Activated T-helper 17 cell treated with anti-CD3 and anti-CD28 coated beads, Interleukin-2, amount 50 U/mL, for 72 hours (primary cell): ENCODE results near the gene RHBDF1. TPM values are rescaled to one million over a fixed set of nuclear protein-coding genes. Genes with fewer than 3 reads are reported as not detected.

Source experiments
- ATAC-seq: fragments of 150-1000 bp; cut with Tn5 transposase; replicated peaks from 2 replicates; pipeline ENCODE4 v1.10.0; 2021; ENCODE audit warnings: mild to moderate bottlenecking, moderate library complexity
- H3K27ac Mint-ChIP-seq: one replicate; pipeline ENCODE4 v1.8.0; 2022; ENCODE audit warnings: mixed read lengths
- H3K27me3 Mint-ChIP-seq: one replicate; pipeline ENCODE4 v1.8.0; 2022; ENCODE audit warnings: mixed read lengths
- H3K36me3 Mint-ChIP-seq: one replicate; pipeline ENCODE4 v1.8.0; 2022; ENCODE audit warnings: low read depth, mild to moderate bottlenecking, mixed read lengths
- H3K4me1 Mint-ChIP-seq: one replicate; pipeline ENCODE4 v1.8.0; 2022; ENCODE audit warnings: mixed read lengths
- H3K4me3 Mint-ChIP-seq: one replicate; pipeline ENCODE4 v1.8.0; 2022; ENCODE audit warnings: mild to moderate bottlenecking, mixed read lengths
- H3K9me3 Mint-ChIP-seq: one replicate; pipeline ENCODE4 v1.8.0; 2022; ENCODE audit warnings: mixed read lengths
- total RNA-seq, 2 donors: library from RNA; stranded (reverse); gene quantifications; one replicate each; pipeline ENCODE4 v1.2.3, GENCODE V29; 2022

Gene RHBDF1
- total RNA-seq, 2 donors from 2014 or later = 0.24 TPM; not detected in 1

- peaks cover 13% of the 10 kb centered on the region for H3K4me1 Mint-ChIP-seq
- H3K27ac Mint-ChIP-seq = peak overlapping the region; percentile 49
- H3K36me3 Mint-ChIP-seq = peaks cover 57% of the 10 kb centered on the region
- peak; percentile 95 for ATAC-seq
- peak overlapping the region; percentile 44 for H3K4me3 Mint-ChIP-seq
- no peaks in the 10 kb centered on the region for H3K9me3 Mint-ChIP-seq
- no peaks in the 10 kb centered on the region for H3K27me3 Mint-ChIP-seq
Measured at GRCh38 chr16:84718-85406, 12.4 kb upstream of the RHBDF1 start.

- Mint-ChIP-seq H3K27ac (peak overlapping the region; percentile 49), H3K36me3 (peaks cover 61% of the 10 kb centered on the region), H3K27me3 (no peaks in the 10 kb centered on the region), H3K9me3 (no peaks in the 10 kb centered on the region), H3K4me1 (peaks cover 13% of the 10 kb centered on the region), H3K4me3 (peak overlapping the region; percentile 44)
- ATAC-seq = no peak
Measured at GRCh38 chr16:83781-84615, 11.6 kb upstream of the RHBDF1 start.

GRCh38 chr16:83060-83603 is 10.7 kb upstream of the RHBDF1 start:
- no peak for ATAC-seq
- H3K9me3 Mint-ChIP-seq = no peaks in the 10 kb centered on the region
- peaks cover 53% of the 10 kb centered on the region for H3K36me3 Mint-ChIP-seq
- no peaks in the 10 kb centered on the region for H3K27me3 Mint-ChIP-seq
- H3K4me3 Mint-ChIP-seq = peak overlapping the region; percentile 44
- peaks cover 13% of the 10 kb centered on the region for H3K4me1 Mint-ChIP-seq
- peak overlapping the region; percentile 50 for H3K27ac Mint-ChIP-seq

GRCh38 chr16:79151-80054 is 7.0 kb upstream of the RHBDF1 start:
- H3K4me1 Mint-ChIP-seq = peaks cover 13% of the 10 kb centered on the region
- no peak for ATAC-seq
- H3K4me3 Mint-ChIP-seq = peak overlapping the region; percentile 83
- peaks cover 3% of the 10 kb centered on the region for H3K27me3 Mint-ChIP-seq
- peaks cover 19% of the 10 kb centered on the region for H3K36me3 Mint-ChIP-seq
- H3K27ac Mint-ChIP-seq = peak overlapping the region; percentile 87
- H3K9me3 Mint-ChIP-seq = no peaks in the 10 kb centered on the region

GRCh38 chr16:78444-79150 is 6.2 kb upstream of the RHBDF1 start:
- H3K9me3 Mint-ChIP-seq = no peaks in the 10 kb centered on the region
- peaks cover 8% of the 10 kb centered on the region for H3K4me1 Mint-ChIP-seq
- peak overlapping the region; percentile 83 for H3K4me3 Mint-ChIP-seq
- ATAC-seq = peak; percentile 34
- H3K36me3 Mint-ChIP-seq = peaks cover 11% of the 10 kb centered on the region
- peaks cover 7% of the 10 kb centered on the region for H3K27me3 Mint-ChIP-seq
- H3K27ac Mint-ChIP-seq = peak overlapping the region; percentile 87

GRCh38 chr16:77807-78443 is 5.5 kb upstream of the RHBDF1 start, which contains the start of gene MPG:
Gene MPG (plus strand): TSS chr16:78225. CDS start chr16:78310, 85 bp downstream.
- Mint-ChIP-seq H3K27me3 (peaks cover 10% of the 10 kb centered on the region), H3K4me1 (peaks cover 9% of the 10 kb centered on the region), H3K4me3 (peak within 1 kb of the TSS; percentile 83), H3K9me3 (no peaks in the 10 kb centered on the region), H3K36me3 (peaks cover 9% of the 10 kb centered on the region), H3K27ac (peak within 1 kb of the TSS; percentile 87)
- peak; percentile 88 for ATAC-seq

GRCh38 chr16:77273-77806 is 4.9 kb upstream of the RHBDF1 start:
- H3K27me3 Mint-ChIP-seq = peaks cover 12% of the 10 kb centered on the region
- no peaks in the 10 kb centered on the region for H3K9me3 Mint-ChIP-seq
- H3K4me3 Mint-ChIP-seq = peak overlapping the region; percentile 75
- H3K36me3 Mint-ChIP-seq = peaks cover 9% of the 10 kb centered on the region
- H3K27ac Mint-ChIP-seq = peak overlapping the region; percentile 75
- ATAC-seq = peak; percentile 59
- peaks cover 11% of the 10 kb centered on the region for H3K4me1 Mint-ChIP-seq

GRCh38 chr16:76535-77272 is 4.3 kb upstream of the RHBDF1 start:
- H3K9me3 Mint-ChIP-seq = no peaks in the 10 kb centered on the region
- H3K36me3 Mint-ChIP-seq = peaks cover 9% of the 10 kb centered on the region
- peak overlapping the region; percentile 75 for H3K4me3 Mint-ChIP-seq
- peaks cover 12% of the 10 kb centered on the region for H3K27me3 Mint-ChIP-seq
- no peak for ATAC-seq
- peak overlapping the region; percentile 75 for H3K27ac Mint-ChIP-seq
- peaks cover 11% of the 10 kb centered on the region for H3K4me1 Mint-ChIP-seq

- peaks cover 12% of the 10 kb centered on the region for H3K27me3 Mint-ChIP-seq
- no peak for ATAC-seq
- H3K36me3 Mint-ChIP-seq = peaks cover 9% of the 10 kb centered on the region
- H3K4me1 Mint-ChIP-seq = peaks cover 11% of the 10 kb centered on the region
- peak overlapping the region; percentile 75 for H3K4me3 Mint-ChIP-seq
- no peak overlapping the region for H3K27ac Mint-ChIP-seq
- H3K9me3 Mint-ChIP-seq = no peaks in the 10 kb centered on the region
Measured at GRCh38 chr16:75580-76501, 3.4 kb upstream of the RHBDF1 start.

- no peak for ATAC-seq
- H3K27ac Mint-ChIP-seq = no peak overlapping the region
- peaks cover 12% of the 10 kb centered on the region for H3K27me3 Mint-ChIP-seq
- peaks cover 11% of the 10 kb centered on the region for H3K4me1 Mint-ChIP-seq
- no peaks in the 10 kb centered on the region for H3K9me3 Mint-ChIP-seq
- peaks cover 5% of the 10 kb centered on the region for H3K36me3 Mint-ChIP-seq
- H3K4me3 Mint-ChIP-seq = no peak overlapping the region
Measured at GRCh38 chr16:74747-75334, 2.4 kb upstream of the RHBDF1 start.

- Mint-ChIP-seq H3K27ac (no peak overlapping the region), H3K9me3 (no peaks in the 10 kb centered on the region), H3K36me3 (no peaks in the 10 kb centered on the region), H3K4me3 (no peak overlapping the region), H3K4me1 (peaks cover 11% of the 10 kb centered on the region), H3K27me3 (peaks cover 12% of the 10 kb centered on the region)
- no peak for ATAC-seq
Measured at GRCh38 chr16:74051-74746, 1.8 kb upstream of the RHBDF1 start.
